ENCODE data around the gene CPSF4L. TPM values are rescaled to one million over a fixed set of nuclear protein-coding genes. Genes with fewer than 3 reads are reported as not detected.

The CPSF4L gene
- total RNA-seq, 2 experiments from 2014 or later: not detected

DNA sequence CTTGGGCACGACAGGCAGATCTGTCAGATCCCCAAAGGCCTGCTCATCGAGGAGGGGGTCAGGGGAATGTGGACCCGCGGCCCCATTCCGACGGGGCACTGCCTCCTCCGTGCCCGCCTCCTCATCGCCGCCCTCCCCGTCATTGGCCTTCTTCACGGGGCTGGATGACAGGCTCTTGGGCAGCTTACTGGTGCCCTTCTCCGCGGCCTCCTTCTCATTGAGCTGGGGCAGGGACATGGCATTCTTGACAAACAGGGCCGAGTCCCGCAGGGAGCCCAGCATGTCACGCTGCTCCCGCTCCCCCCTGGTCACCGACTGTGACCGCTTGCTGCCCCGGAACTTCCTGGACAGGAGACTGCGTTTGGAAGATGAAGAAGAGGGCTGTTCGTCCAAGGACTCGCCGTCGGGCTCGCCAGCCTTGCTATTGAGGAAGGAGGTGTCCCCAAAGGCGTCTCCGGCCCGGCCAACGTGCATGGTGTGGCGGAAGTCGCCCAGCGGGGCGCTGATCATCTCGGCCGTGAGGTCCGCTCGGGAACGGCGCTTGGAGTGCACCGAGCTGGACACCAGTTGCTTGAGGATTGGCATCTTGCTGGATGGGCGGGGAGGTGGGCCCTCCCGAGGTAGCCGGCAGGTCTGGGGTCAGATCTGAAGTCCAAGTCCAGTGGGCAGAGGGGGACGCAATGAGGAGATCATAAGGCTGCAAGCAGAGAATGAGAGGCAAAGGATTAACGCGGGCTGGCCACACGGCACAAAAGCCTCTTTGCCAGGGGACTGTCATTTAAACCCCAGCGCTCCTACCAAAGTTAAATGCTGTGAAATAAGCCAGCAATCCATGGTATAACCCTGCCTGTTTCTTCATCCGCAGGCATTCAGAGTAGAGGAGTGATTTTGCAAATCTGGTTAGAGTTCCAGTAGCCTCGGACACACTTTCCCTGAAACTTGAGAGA, 24.5 kb upstream of the CPSF4L start:
- Mint-ChIP-seq H3K4me1 (ENCODE audit: low read depth) (peaks cover 9% of the 10 kb centered on the region), H3K9me3 (no peaks in the 10 kb centered on the region), H3K4me3 (no peak overlapping the region), H3K36me3 (no peaks in the 10 kb centered on the region), H3K27me3 (no peaks in the 10 kb centered on the region), H3K27ac (no peak overlapping the region)
- ChIA-PET CTCF (no interaction called here), POLR2A (no interaction called here)
- DNase-seq: no peak
- intact Hi-C loops (cut with micrococcal nuclease): no loop called here

DNA sequence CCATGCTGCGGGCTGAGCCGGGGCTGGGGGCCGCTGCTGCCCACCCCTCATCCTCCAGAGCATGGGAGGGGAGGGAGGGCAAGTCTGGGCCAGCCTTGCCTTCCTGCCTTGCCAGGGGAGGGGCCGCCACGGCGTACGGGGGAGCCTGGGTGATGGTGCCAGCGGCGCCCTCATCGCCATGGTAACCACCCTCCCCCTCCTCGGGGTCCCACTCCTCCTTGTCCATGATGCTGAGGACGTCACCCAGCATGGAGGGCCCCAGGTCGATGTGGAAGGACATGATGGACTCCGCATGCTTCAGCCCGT, 23.9 kb upstream of the CPSF4L start:
- Mint-ChIP-seq H3K27me3 (no peaks in the 10 kb centered on the region), H3K4me1 (ENCODE audit: low read depth) (peaks cover 3% of the 10 kb centered on the region), H3K36me3 (no peaks in the 10 kb centered on the region), H3K27ac (no peak overlapping the region), H3K4me3 (no peak overlapping the region), H3K9me3 (no peaks in the 10 kb centered on the region)
- ChIA-PET CTCF (no interaction called here), POLR2A (no interaction called here)
- intact Hi-C loops (cut with micrococcal nuclease): no loop called here
- DNase-seq: no peak

DNA sequence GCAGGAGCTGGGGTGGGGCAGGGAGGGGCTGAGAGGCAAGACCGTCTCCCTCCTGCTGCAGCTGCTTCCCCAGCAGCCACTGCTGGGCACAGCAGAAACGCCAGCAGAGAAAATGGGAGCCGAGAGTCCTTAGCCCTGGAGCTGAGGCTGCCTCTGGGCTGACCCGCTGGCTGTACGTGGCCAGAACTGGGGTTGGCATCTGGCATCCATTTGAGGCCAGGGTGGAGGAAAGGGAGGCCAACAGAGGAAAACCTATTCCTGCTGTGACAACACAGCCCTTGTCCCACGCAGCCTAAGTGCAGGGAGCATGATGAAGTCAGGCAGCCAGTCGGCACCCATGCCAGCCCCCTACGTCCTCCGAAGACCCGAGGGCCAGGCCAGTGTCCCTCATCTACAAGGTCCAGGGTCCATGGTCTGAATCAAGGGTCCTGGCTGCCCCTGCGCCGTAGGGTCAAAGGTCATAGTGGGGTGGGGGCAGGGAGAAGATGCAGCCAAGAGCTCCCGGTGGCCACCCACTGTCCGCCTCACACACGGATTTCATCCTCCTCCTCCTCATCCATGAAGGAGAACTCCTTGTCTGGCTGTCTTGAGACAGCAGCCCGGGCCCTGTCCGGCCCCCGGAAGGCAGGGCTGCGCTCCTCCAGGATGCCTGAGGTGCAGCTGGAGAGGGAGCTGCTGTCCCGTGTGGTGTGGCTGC, 23.4 kb upstream of the CPSF4L start:
- CTCF ChIA-PET: no interaction called here
- no peak for DNase-seq
- Mint-ChIP-seq H3K4me1 (ENCODE audit: low read depth) (no peaks in the 10 kb centered on the region), H3K27ac (no peak overlapping the region), H3K4me3 (no peak overlapping the region), H3K27me3 (no peaks in the 10 kb centered on the region), H3K9me3 (no peaks in the 10 kb centered on the region), H3K36me3 (no peaks in the 10 kb centered on the region)
- intact Hi-C loops (cut with micrococcal nuclease): no loop called here
- POLR2A ChIA-PET: no interaction called here

DNA sequence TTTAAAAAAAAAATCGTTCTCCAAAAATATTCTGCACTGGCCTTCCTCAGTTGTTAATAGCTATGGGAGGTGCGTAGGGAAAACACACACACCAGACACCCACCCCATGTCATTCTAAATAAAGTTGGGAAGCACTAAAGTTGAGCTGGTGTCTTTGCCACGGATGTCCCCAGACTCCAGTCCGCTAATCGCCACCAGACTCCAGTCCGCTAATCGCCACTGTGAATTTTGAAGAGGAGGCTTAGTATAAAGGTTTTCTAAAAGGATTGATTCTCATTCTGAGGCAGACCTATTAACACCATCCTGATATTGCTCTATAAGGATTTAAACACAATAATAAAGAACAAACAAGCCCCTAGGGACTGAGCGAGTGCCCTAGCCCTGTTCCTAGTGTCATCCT, 22.7 kb upstream of the CPSF4L start:
- DNase-seq: no peak
- Mint-ChIP-seq H3K36me3 (no peaks in the 10 kb centered on the region), H3K27ac (no peak overlapping the region), H3K4me3 (no peak overlapping the region), H3K9me3 (no peaks in the 10 kb centered on the region), H3K4me1 (ENCODE audit: low read depth) (no peaks in the 10 kb centered on the region), H3K27me3 (no peaks in the 10 kb centered on the region)
- ChIA-PET CTCF (no interaction called here), POLR2A (no interaction called here)
- intact Hi-C loops (cut with micrococcal nuclease): no loop called here

DNA sequence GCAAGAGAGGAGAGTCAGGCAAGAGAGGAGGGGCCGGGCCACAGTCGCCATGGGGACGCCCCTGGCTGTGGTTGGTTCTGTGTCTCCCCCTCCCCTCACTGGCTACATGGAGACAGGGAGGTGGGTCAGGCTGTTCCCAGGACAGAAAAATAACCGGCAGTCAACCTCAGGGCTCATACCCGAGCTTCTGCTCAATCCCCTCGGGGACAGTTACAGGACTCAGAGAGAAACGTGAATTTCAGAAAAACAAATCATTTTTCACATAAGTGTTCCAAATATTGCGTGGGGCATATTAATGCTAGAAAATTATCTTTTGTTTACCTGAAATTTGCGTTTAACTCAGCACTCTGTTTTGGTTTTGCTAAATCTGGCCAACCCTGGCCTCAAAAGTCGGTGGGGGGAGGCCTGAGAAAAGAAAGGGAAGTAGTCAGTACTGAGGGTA, 22.2 kb upstream of the CPSF4L start:
- ChIA-PET CTCF (interaction anchor here (1.2 kb wide), 1 partner anchor 29 kb away, joined by 3 read pairs; no protein-coding TSS in a partner anchor), POLR2A (no interaction called here)
- Mint-ChIP-seq H3K27me3 (no peaks in the 10 kb centered on the region), H3K36me3 (no peaks in the 10 kb centered on the region), H3K9me3 (no peaks in the 10 kb centered on the region), H3K27ac (no peak overlapping the region), H3K4me3 (no peak overlapping the region), H3K4me1 (ENCODE audit: low read depth) (no peaks in the 10 kb centered on the region)
- DNase-seq: no peak
- intact Hi-C loops (cut with micrococcal nuclease): no loop called here

DNA sequence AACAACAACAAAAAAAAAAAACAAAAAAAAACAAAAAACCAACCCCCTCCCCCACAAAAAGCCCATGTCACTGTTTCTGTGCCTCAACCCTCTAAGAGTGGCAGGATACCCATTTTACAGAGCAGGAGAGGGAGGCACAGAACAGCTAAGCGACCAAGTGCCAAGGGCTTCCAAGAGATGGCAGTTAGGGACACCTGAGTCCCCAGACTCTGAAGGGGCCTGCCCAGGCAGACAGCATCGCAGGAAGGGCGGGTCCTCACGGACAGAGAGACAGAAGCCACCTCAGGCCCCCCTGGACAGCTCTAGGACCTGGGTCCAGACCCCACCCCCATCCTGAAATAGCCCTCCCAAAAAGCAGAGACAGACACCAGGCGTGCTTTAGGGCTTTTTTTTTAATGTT, 21.6 kb upstream of the CPSF4L start:
- intact Hi-C loops (cut with micrococcal nuclease): no loop called here
- no peaks in the 10 kb centered on the region for H3K27me3 Mint-ChIP-seq
- POLR2A ChIA-PET: no interaction called here

DNA sequence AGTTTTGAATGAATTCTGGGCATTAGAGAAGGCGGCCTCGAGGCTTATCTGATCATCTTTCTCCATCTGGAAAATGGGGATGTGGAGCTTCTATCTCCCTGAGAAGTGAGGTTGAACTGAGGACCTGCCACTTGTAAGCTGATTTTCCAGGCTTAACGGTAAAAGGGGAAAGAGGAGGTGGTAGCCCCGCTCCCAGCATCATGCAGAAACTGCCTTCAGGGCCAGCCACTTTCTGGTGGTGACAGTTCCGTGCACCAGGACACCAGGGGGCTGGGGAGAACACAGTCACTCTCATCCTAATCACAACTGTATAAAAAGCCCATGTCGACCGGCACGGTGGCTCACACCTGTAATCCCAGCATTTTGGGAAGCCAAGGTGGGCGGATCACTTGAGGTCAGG, 20.9 kb upstream of the CPSF4L start:
- POLR2A ChIA-PET: no interaction called here

More for the DNA sequence above, 21.6 kb upstream of the CPSF4L start:
- no peaks in the 10 kb centered on the region for H3K9me3 Mint-ChIP-seq
- no peak for DNase-seq
- no peaks in the 10 kb centered on the region for H3K36me3 Mint-ChIP-seq
- no peaks in the 10 kb centered on the region for H3K4me1 Mint-ChIP-seq (ENCODE audit: low read depth)
- no peak overlapping the region for H3K27ac Mint-ChIP-seq
- H3K4me3 Mint-ChIP-seq: no peak overlapping the region
- CTCF ChIA-PET: interaction anchor here (1.2 kb wide), 1 partner anchor 28 kb away, joined by 3 read pairs; no protein-coding TSS in a partner anchor

DNA sequence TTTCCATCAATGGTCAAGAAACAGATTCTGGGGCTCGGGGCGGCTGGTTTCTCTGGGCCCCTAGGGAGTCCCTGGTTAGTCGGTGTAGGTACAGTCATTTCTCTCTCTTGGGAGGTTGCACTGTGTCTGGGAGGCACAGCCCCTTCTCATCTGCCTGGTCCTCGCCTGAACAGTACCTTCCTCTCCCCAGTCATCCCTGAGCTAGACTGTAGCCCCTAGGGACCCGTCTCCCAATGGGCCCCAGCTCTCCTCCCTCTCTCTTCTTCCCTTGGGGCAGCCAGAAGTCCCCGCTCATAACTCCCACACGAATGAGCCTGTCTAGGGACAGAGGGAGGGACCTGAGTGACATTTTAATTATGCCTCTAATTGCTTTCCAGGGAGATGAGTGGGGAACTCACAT, 20.2 kb upstream of the CPSF4L start:
- ChIA-PET POLR2A (no interaction called here), CTCF (interaction anchor here (1.1 kb wide), 1 partner anchor 27 kb away, joined by 5 read pairs; no protein-coding TSS in a partner anchor)
- Mint-ChIP-seq H3K4me1 (ENCODE audit: low read depth) (no peaks in the 10 kb centered on the region), H3K27ac (no peak overlapping the region), H3K36me3 (no peaks in the 10 kb centered on the region), H3K9me3 (no peaks in the 10 kb centered on the region), H3K4me3 (no peak overlapping the region), H3K27me3 (no peaks in the 10 kb centered on the region)
- DNase-seq: no peak
- intact Hi-C loops (cut with micrococcal nuclease): no loop called here

More for the DNA sequence above, 20.9 kb upstream of the CPSF4L start:
- Mint-ChIP-seq H3K9me3 (no peaks in the 10 kb centered on the region), H3K4me1 (ENCODE audit: low read depth) (no peaks in the 10 kb centered on the region), H3K36me3 (no peaks in the 10 kb centered on the region), H3K4me3 (no peak overlapping the region), H3K27me3 (no peaks in the 10 kb centered on the region), H3K27ac (no peak overlapping the region)
- CTCF ChIA-PET: interaction anchor here (1.2 kb wide), 1 partner anchor 27 kb away, joined by 3 read pairs; no protein-coding TSS in a partner anchor
- intact Hi-C loops (cut with micrococcal nuclease): no loop called here
- DNase-seq: no peak

DNA sequence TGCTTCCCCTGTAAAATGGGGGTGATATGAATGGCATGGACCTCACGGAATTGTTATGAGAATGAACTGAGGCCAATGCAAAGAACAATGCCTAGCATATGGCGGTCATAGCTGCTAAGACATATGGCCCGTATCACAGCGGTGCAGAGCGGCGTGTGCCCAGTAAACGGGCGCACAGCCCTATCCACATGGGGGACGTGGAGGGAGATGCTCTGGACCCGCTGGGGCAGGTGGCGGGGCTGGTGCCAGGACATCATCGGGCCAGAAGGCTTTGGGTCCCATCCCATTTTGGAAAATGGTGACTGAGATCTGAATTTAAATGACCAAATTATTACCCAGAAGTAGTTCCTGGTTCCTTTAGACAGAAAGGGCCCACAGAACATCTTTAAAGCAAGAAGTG, 18.5 kb upstream of the CPSF4L start:
- ChIA-PET CTCF (no interaction called here), POLR2A (no interaction called here)
- Mint-ChIP-seq H3K27ac (no peak overlapping the region), H3K4me1 (ENCODE audit: low read depth) (no peaks in the 10 kb centered on the region), H3K36me3 (no peaks in the 10 kb centered on the region), H3K4me3 (no peak overlapping the region), H3K27me3 (no peaks in the 10 kb centered on the region), H3K9me3 (no peaks in the 10 kb centered on the region)
- DNase-seq: no peak
- intact Hi-C loops (cut with micrococcal nuclease): no loop called here

DNA sequence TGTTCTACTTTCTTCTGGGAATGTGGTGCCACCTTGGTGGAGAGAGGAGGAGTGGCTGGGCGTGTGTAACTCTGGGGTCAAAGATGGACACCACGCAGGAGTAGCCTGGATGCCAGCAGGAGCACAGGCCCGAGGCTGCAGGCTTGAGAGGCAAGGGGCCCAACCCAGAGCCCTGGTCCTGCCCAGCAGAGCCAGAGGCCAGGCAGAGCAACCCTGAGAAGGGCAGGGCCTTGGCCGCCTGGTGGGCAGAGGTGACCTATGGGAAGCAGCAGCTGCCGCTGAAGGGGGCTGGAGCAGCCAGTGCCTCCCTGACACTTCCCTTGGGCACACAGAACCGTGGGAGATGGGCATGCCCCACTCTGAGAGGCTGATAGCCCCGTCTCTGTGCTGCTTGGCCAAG, 18.0 kb upstream of the CPSF4L start:
- Mint-ChIP-seq H3K27ac (no peak overlapping the region), H3K9me3 (no peaks in the 10 kb centered on the region), H3K4me3 (no peak overlapping the region), H3K27me3 (no peaks in the 10 kb centered on the region), H3K36me3 (no peaks in the 10 kb centered on the region), H3K4me1 (ENCODE audit: low read depth) (no peaks in the 10 kb centered on the region)
- intact Hi-C loops (cut with micrococcal nuclease): no loop called here
- CTCF ChIA-PET: no interaction called here
- DNase-seq: no peak
- POLR2A ChIA-PET: no interaction called here

DNA sequence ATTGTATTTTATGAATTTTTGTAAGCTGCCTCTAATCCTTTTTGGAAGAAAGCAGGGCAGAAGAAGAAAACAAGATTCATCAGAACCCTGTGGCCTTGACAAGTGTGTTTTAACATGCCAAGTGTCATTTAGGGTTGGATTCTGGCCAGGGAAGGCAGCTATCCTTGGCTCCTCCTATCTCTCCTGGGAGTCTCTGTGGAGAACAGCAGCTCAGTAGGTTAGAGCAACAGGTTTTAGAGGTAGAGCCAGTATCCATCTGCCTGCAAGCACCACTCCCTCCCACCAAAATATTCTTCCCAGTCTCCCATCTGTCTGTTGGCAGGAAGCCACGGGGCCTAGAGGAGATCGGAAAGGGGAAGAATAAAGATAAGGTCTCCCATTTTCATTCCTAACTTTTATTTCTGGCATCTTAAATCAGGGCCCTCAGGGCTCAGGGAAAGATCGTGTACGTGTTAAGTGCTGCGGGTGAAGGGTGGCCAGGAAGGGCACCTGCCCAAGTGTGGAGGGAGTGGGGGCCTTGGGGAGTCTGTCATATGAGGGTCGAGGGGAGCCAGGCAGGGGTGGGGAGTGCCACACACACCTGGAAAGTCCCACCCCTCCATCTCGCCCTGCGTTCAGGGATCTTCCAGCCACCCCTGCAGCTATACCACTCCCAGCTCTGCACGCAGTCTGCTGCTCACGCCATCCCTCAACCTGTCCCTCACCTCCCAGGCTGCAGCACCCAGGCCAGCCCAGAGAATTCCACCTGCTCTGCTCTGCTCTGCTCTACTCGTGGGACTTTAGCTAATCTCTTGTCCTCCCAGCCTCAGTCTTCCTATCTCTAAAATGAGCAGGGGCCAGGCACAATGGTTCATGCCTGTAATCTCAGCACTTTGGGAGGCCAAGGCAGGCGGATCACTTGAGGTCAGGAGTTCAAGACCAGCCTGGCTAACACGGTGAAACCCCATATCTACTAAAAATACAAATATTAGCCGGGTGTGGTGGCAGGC, 17.1 kb upstream of the CPSF4L start:
- no peaks in the 10 kb centered on the region for H3K36me3 Mint-ChIP-seq

DNA sequence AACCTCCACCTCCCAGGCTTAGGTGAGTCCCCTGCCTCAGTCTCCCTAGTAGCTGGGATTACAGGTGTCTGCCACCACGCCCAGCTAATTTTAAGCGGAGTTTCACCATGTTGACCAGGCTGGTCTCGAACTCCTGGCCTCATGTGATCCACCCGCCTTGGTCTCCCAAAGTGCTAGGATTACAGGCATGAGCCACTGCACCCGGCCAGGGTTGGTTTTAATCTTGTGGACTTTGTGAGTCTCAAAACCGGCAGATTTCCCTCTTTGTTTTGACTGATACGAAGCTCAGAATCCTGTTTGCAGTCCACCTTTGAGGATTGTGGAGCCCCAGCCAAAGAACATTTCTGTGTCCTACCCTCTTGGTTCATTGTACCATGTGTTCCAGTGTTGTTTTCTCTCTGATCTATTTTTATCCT, 16.4 kb upstream of the CPSF4L start:
- DNase-seq: no peak
- Mint-ChIP-seq H3K27ac (no peak overlapping the region), H3K9me3 (no peaks in the 10 kb centered on the region), H3K4me1 (ENCODE audit: low read depth) (no peaks in the 10 kb centered on the region), H3K27me3 (peaks cover 3% of the 10 kb centered on the region), H3K36me3 (no peaks in the 10 kb centered on the region), H3K4me3 (no peak overlapping the region)
- POLR2A ChIA-PET: no interaction called here
- CTCF ChIA-PET: no interaction called here
- intact Hi-C loops (cut with micrococcal nuclease): no loop called here

More for the DNA sequence above, 17.1 kb upstream of the CPSF4L start:
- intact Hi-C loops (cut with micrococcal nuclease): no loop called here
- H3K4me1 Mint-ChIP-seq (ENCODE audit: low read depth): no peaks in the 10 kb centered on the region
- no peak overlapping the region for H3K27ac Mint-ChIP-seq
- ChIA-PET CTCF (no interaction called here), POLR2A (no interaction called here)
- H3K4me3 Mint-ChIP-seq: no peak overlapping the region
- no peak for DNase-seq
- H3K27me3 Mint-ChIP-seq: peaks cover 3% of the 10 kb centered on the region
- H3K9me3 Mint-ChIP-seq: no peaks in the 10 kb centered on the region
